A549 (cell line): ENCODE data around the gene DUXB.

Experiments used
- CTCF ChIP-seq: fragments of >200 bp; sonication (Bioruptor Twin); formaldehyde crosslinking; IDR thresholded peaks from 3 replicates; pipeline ENCODE4 v1.5.1; 2016
- EP300 ChIP-seq, 2 experiments: fragments of >200 bp; sonication (Bioruptor Twin); formaldehyde crosslinking; IDR thresholded peaks; 2 replicates in 1 of 2; 3 replicates in 1 of 2; pipeline ENCODE4 v1.6.1; 2016 to 2017
- KDM1A ChIP-seq: fragments of 200-600 bp; sonication (generic); IDR thresholded peaks from 2 replicates; pipeline ENCODE4 v1.6.1; 2016; ENCODE audit warnings: low read depth, mild to moderate bottlenecking
- TF ChIP-seq, protein P1 (sequence below): IDR thresholded peaks from 2 replicates; pipeline ENCODE4 v1.6.1; 2012

DNA sequence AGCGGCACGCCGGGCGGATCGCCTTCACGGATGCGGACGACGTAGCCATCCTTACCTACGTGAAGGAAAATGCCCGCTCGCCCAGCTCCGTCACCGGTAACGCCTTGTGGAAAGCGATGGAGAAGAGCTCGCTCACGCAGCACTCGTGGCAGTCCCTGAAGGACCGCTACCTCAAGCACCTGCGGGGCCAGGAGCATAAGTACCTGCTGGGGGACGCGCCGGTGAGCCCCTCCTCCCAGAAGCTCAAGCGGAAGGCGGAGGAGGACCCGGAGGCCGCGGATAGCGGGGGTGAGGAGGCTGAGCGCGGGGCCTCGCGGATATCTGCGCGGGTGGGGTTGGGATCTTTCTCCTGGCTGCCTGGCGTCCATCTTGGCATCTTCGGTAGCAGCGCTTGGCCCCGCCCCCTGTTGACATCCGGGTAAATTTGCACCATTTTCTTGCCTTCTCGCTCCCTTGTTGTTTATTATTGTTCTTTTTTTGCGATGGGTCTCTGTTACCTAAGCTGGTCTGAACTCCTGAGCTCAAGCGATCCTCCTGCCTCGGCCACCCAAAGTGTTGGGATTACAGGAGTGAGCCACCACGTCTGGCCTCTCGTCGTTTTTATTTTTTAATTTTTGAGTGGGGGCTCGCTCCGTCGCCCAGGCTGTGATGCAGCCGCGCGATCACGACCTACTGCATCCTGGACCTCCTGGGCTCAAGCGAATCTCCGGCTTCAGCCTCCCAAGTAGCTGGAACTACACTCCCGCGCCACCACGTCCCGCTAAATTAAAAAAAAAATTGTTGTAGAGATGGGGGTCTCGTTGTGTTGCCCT is 52.8 kb downstream of the DUXB start:
- TF ChIP-seq KDM1A (no peak), CTCF (no peak), EP300 (IDR thresholded peaks at IDR 0.05) (no peak)
- TF ChIP-seq, protein P1, sequence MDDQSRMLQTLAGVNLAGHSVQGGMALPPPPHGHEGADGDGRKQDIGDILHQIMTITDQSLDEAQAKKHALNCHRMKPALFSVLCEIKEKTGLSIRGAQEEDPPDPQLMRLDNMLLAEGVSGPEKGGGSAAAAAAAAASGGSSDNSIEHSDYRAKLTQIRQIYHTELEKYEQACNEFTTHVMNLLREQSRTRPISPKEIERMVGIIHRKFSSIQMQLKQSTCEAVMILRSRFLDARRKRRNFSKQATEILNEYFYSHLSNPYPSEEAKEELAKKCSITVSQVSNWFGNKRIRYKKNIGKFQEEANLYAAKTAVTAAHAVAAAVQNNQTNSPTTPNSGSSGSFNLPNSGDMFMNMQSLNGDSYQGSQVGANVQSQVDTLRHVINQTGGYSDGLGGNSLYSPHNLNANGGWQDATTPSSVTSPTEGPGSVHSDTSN: no peak
